WTC11 (cell line): ENCODE measurements around the gene LAMC2. TPM values are rescaled to one million over a fixed set of nuclear protein-coding genes. Genes with fewer than 3 reads are reported as not detected.
"Not testable (repeated sequence)": the region's sequence is repeated elsewhere in the genome, so short reads cannot be mapped to it uniquely, and the experiment has no call there.

Source experiments
- ATAC-seq: fragments of 200-7000 bp; cut with Tn5 transposase; 2 replicates; pipeline ENCODE4 v1.10.0; 2021; ENCODE audit warnings: mild to moderate bottlenecking, moderate library complexity
- CTCF ChIA-PET: fragments of 300-600 bp; sonication (Branson Sonifier 250); formaldehyde crosslinking; loops from one replicate; lab custom pipeline; 2021; ENCODE audit warnings: antibody characterized with exemption; lab: Charles Lee
- POLR2A ChIA-PET: fragments of 350-600 bp; sonication (Branson Sonifier 250); formaldehyde crosslinking; loops from one replicate; lab custom pipeline; 2021; ENCODE audit warnings: antibody characterized with exemption; lab: Charles Lee
- DNase-seq: peaks from one replicate; pipeline ENCODE4 v3.0.0; 2021; ENCODE audit warnings: low spot score
- H3K27ac Mint-ChIP-seq: 2 replicates; pipeline ENCODE4 v1.8.0; 2021; ENCODE audit warnings: mixed read lengths
- H3K27me3 Mint-ChIP-seq: 2 replicates; pipeline ENCODE4 v1.8.0; 2021; ENCODE audit warnings: low read depth, mild to moderate bottlenecking, moderate library complexity, mixed read lengths
- H3K36me3 Mint-ChIP-seq: 2 replicates; pipeline ENCODE4 v1.8.0; 2021; ENCODE audit warnings: mixed read lengths
- H3K4me1 Mint-ChIP-seq: 2 replicates; pipeline ENCODE4 v1.8.0; 2022; ENCODE audit warnings: mixed read lengths
- H3K4me3 Mint-ChIP-seq: 2 replicates; pipeline ENCODE4 v1.8.0; 2021; ENCODE audit warnings: mild to moderate bottlenecking, moderate library complexity, mixed read lengths
- H3K9me3 Mint-ChIP-seq: 2 replicates; pipeline ENCODE4 v1.8.0; 2021; ENCODE audit warnings: mixed read lengths
- CREB1 ChIP-seq: sonication (generic); formaldehyde crosslinking; IDR thresholded peaks from 2 replicates; pipeline ENCODE4 v1.8.0; 2023; ENCODE audit warnings: mild to moderate bottlenecking, missing genetic modification reagents
- E2F4 ChIP-seq: sonication (generic); formaldehyde crosslinking; IDR thresholded peaks from 2 replicates; pipeline ENCODE4 v1.8.1; 2022; ENCODE audit warnings: low read depth, mild to moderate bottlenecking, moderate library complexity, missing genetic modification reagents, borderline replicate concordance
- ELF4 ChIP-seq: sonication (generic); formaldehyde crosslinking; IDR thresholded peaks from 2 replicates; pipeline ENCODE4 v1.8.1; 2022; ENCODE audit warnings: low read depth, mild to moderate bottlenecking, moderate library complexity, missing genetic modification reagents
- ETV6 ChIP-seq: sonication (generic); formaldehyde crosslinking; IDR thresholded peaks from 2 replicates; pipeline ENCODE4 v1.8.1; 2022; ENCODE audit warnings: mild to moderate bottlenecking, missing genetic modification reagents
- FOXJ3 ChIP-seq: sonication (generic); formaldehyde crosslinking; IDR thresholded peaks from 2 replicates; pipeline ENCODE4 v1.9.0; 2021; ENCODE audit warnings: missing genetic modification reagents, mild to moderate bottlenecking, borderline replicate concordance
- FOXP4 ChIP-seq: sonication (generic); formaldehyde crosslinking; IDR thresholded peaks from 2 replicates; pipeline ENCODE4 v1.8.0; 2022; ENCODE audit warnings: mild to moderate bottlenecking, missing genetic modification reagents
- HMGA2 ChIP-seq: fragments of 250-450 bp; sonication (Bioruptor Pico); IDR thresholded peaks from 2 replicates; pipeline ENCODE4 v1.4.0; 2021; ENCODE audit warnings: mild to moderate bottlenecking, moderate library complexity
- HMGXB4 ChIP-seq: sonication (generic); formaldehyde crosslinking; IDR thresholded peaks from 2 replicates; pipeline ENCODE4 v1.8.1; 2023; ENCODE audit warnings: mild to moderate bottlenecking, moderate library complexity, missing genetic modification reagents
- IRF2 ChIP-seq: sonication (generic); formaldehyde crosslinking; IDR thresholded peaks from 2 replicates; pipeline ENCODE4 v1.8.0; 2022; ENCODE audit warnings: low read depth, missing genetic modification reagents, borderline replicate concordance
- JAZF1 ChIP-seq: fragments of 250-450 bp; sonication (Bioruptor Pico); IDR thresholded peaks from 2 replicates; pipeline ENCODE4 v1.9.0; 2021; ENCODE audit warnings: moderate library complexity, mild to moderate bottlenecking, inconsistent platforms
- NR3C1 ChIP-seq: sonication (generic); formaldehyde crosslinking; conservative IDR thresholded peaks from 2 replicates; pipeline ENCODE4 v1.8.1; 2023; ENCODE audit warnings: low read depth, mild to moderate bottlenecking, missing genetic modification reagents
- PRRX2 ChIP-seq: fragments of 250-450 bp; sonication (Bioruptor Pico); IDR thresholded peaks from 2 replicates; pipeline ENCODE4 v1.8.0; 2021; ENCODE audit warnings: mild to moderate bottlenecking
- ZNF396 ChIP-seq: fragments of 250-450 bp; sonication (Bioruptor Pico); IDR thresholded peaks from 2 replicates; pipeline ENCODE4 v1.8.0; 2021; ENCODE audit warnings: mild to moderate bottlenecking, moderate library complexity, borderline replicate concordance
- ZNF425 ChIP-seq: fragments of 250-450 bp; sonication (Bioruptor Pico); conservative IDR thresholded peaks from 2 replicates; pipeline ENCODE4 v1.9.0; 2021; ENCODE audit warnings: mild to moderate bottlenecking
- total RNA-seq: library from RNA; stranded (reverse); gene quantifications from 3 replicates; pipeline ENCODE4 v1.2.3, GENCODE V29; 2021
- TF ChIP-seq, protein P1 (sequence below): sonication (generic); formaldehyde crosslinking; IDR thresholded peaks from 2 replicates; pipeline ENCODE4 v1.8.1; 2023; ENCODE audit warnings: mild to moderate bottlenecking, missing genetic modification reagents
- TF ChIP-seq, protein P2 (sequence below): fragments of 250-450 bp; sonication (Bioruptor Pico); IDR thresholded peaks from 2 replicates; pipeline ENCODE4 v2.1.2; 2022; ENCODE audit warnings: mild to moderate bottlenecking, moderate library complexity
- TF ChIP-seq, protein P3 (sequence below): sonication (generic); formaldehyde crosslinking; IDR thresholded peaks from 2 replicates; pipeline ENCODE4 v1.8.1; 2023; ENCODE audit warnings: mild to moderate bottlenecking, missing genetic modification reagents, moderate library complexity
- TF ChIP-seq, protein P4 (sequence below): sonication (generic); formaldehyde crosslinking; IDR thresholded peaks from 2 replicates; pipeline ENCODE4 v1.8.1; 2022; ENCODE audit warnings: mild to moderate bottlenecking, missing genetic modification reagents, moderate library complexity, borderline replicate concordance
- TF ChIP-seq, protein P5 (sequence below): sonication (generic); formaldehyde crosslinking; conservative IDR thresholded peaks from 2 replicates; pipeline ENCODE4 v1.8.1; 2022; ENCODE audit warnings: mild to moderate bottlenecking, missing genetic modification reagents

LAMC2 gene
- total RNA-seq, 1 experiment from 2014 or later, result 7.9 TPM

DNA sequence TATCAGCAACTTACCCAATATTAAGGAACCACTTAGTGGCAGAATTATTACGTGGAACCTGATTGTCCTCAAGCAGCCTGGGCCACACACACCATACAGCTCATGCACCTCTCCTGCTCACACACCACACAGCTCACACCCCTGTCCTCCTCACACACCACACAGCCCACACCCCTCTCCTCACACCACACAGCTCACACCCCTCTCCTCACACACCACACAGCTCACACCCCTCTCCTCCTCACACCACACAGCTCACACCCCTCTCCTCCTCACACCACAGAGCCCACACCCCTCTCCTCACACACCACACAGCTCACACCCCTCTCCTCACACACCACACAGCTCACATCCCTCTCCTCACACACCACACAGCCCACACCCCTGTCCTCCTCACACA is 36.8 kb upstream of the LAMC2 start:
- H3K27me3 Mint-ChIP-seq, result no peaks in the 10 kb centered on the region
- ATAC-seq (no peak), DNase-seq (no peak)
- CTCF ChIA-PET, result interaction anchor here (1.1 to 1.2 kb wide), 2 partner anchors 85 to 187 kb away, joined by 4 read pairs; no protein-coding TSS in a partner anchor
- no peak overlapping the region for H3K4me3 Mint-ChIP-seq
- H3K36me3 Mint-ChIP-seq, result no peaks in the 10 kb centered on the region
- H3K4me1 Mint-ChIP-seq, result no peaks in the 10 kb centered on the region
- H3K9me3 Mint-ChIP-seq, result no peaks in the 10 kb centered on the region
- TF ChIP-seq, protein P1, sequence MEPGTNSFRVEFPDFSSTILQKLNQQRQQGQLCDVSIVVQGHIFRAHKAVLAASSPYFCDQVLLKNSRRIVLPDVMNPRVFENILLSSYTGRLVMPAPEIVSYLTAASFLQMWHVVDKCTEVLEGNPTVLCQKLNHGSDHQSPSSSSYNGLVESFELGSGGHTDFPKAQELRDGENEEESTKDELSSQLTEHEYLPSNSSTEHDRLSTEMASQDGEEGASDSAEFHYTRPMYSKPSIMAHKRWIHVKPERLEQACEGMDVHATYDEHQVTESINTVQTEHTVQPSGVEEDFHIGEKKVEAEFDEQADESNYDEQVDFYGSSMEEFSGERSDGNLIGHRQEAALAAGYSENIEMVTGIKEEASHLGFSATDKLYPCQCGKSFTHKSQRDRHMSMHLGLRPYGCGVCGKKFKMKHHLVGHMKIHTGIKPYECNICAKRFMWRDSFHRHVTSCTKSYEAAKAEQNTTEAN (CRISPR knock-in tag), result no peak
- no peak for TF ChIP-seq IRF2 (CRISPR knock-in tag)
- TF ChIP-seq NR3C1 (CRISPR knock-in tag), result no peak
- no peak for TF ChIP-seq CREB1 (CRISPR knock-in tag)
- no peak for TF ChIP-seq HMGXB4
- TF ChIP-seq ELF4 (CRISPR knock-in tag), result no peak
- TF ChIP-seq ETV6 (CRISPR knock-in tag), result no peak
- no peak for TF ChIP-seq ZNF396
- TF ChIP-seq PRRX2 (CRISPR knock-in tag), result no peak
- TF ChIP-seq, protein P2, sequence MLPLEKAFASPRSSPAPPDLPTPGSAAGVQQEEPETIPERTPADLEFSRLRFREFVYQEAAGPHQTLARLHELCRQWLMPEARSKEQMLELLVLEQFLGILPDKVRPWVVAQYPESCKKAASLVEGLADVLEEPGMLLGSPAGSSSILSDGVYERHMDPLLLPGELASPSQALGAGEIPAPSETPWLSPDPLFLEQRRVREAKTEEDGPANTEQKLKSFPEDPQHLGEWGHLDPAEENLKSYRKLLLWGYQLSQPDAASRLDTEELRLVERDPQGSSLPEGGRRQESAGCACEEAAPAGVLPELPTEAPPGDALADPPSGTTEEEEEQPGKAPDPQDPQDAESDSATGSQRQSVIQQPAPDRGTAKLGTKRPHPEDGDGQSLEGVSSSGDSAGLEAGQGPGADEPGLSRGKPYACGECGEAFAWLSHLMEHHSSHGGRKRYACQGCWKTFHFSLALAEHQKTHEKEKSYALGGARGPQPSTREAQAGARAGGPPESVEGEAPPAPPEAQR, result no peak
- TF ChIP-seq HMGA2, result no peak
- TF ChIP-seq ZNF425 (CRISPR knock-in tag), result no peak
- H3K27ac Mint-ChIP-seq, result no peak overlapping the region
- POLR2A ChIA-PET, result no interaction called here

GRCh38 chr1:183150032-183150431 is 36.0 kb upstream of the LAMC2 start:
- DNase-seq, H3K4me1 Mint-ChIP-seq, H3K4me3 Mint-ChIP-seq, POLR2A ChIA-PET, H3K27me3 Mint-ChIP-seq, H3K27ac Mint-ChIP-seq, H3K36me3 Mint-ChIP-seq, H3K9me3 Mint-ChIP-seq, CTCF ChIA-PET, ATAC-seq: not testable (repeated sequence)

DNA sequence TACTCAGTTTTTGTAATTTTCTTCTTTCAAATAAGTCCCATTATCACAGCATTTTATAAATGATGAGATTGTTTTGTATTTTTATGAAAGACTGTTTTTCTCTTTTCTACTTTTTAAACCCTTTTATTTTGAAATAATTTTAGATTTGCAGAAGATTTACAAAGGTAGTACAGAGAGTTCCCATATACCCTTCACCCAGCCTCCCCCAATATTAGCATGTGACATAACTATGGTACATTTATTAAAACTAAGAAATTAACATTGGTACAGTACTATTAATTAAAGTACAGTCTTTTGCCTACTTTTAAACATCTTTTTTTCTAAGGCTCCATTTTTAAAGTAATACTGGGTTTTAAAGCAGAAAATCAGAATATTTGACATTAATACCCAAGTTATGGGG is 35.6 kb upstream of the LAMC2 start:
- H3K4me3 Mint-ChIP-seq, result no peak overlapping the region
- no peak for DNase-seq
- ATAC-seq, result no peak
- H3K27me3 Mint-ChIP-seq, result no peaks in the 10 kb centered on the region
- no peak overlapping the region for H3K27ac Mint-ChIP-seq
- CTCF ChIA-PET, result no interaction called here
- POLR2A ChIA-PET, result no interaction called here
- no peaks in the 10 kb centered on the region for H3K36me3 Mint-ChIP-seq
- H3K9me3 Mint-ChIP-seq, result no peaks in the 10 kb centered on the region
- TF ChIP-seq, protein P3, sequence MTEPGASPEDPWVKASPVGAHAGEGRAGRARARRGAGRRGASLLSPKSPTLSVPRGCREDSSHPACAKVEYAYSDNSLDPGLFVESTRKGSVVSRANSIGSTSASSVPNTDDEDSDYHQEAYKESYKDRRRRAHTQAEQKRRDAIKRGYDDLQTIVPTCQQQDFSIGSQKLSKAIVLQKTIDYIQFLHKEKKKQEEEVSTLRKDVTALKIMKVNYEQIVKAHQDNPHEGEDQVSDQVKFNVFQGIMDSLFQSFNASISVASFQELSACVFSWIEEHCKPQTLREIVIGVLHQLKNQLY (CRISPR knock-in tag), result no peak
- TF ChIP-seq, protein P4, sequence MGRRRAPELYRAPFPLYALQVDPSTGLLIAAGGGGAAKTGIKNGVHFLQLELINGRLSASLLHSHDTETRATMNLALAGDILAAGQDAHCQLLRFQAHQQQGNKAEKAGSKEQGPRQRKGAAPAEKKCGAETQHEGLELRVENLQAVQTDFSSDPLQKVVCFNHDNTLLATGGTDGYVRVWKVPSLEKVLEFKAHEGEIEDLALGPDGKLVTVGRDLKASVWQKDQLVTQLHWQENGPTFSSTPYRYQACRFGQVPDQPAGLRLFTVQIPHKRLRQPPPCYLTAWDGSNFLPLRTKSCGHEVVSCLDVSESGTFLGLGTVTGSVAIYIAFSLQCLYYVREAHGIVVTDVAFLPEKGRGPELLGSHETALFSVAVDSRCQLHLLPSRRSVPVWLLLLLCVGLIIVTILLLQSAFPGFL, result no peak
- TF ChIP-seq FOXP4 (CRISPR knock-in tag) (no peak), FOXJ3 (no peak), E2F4 (CRISPR knock-in tag) (no peak), JAZF1 (CRISPR knock-in tag) (no peak), IRF2 (CRISPR knock-in tag) (no peak)
- TF ChIP-seq, protein P5, sequence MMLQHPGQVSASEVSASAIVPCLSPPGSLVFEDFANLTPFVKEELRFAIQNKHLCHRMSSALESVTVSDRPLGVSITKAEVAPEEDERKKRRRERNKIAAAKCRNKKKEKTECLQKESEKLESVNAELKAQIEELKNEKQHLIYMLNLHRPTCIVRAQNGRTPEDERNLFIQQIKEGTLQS (CRISPR knock-in tag), result no peak
- TF ChIP-seq, all 79 proteins: peak for 0
- H3K4me1 Mint-ChIP-seq, result no peaks in the 10 kb centered on the region
